NK-92 (cell line): ENCODE results near the gene CIAO2B.

Experiments used
- DNase-seq: peaks from one replicate; lab custom pipeline; 2025; ENCODE audit not compliant: unreplicated experiment; lab: John Stamatoyannopoulos, UW

Gene CIAO2B

DNA sequence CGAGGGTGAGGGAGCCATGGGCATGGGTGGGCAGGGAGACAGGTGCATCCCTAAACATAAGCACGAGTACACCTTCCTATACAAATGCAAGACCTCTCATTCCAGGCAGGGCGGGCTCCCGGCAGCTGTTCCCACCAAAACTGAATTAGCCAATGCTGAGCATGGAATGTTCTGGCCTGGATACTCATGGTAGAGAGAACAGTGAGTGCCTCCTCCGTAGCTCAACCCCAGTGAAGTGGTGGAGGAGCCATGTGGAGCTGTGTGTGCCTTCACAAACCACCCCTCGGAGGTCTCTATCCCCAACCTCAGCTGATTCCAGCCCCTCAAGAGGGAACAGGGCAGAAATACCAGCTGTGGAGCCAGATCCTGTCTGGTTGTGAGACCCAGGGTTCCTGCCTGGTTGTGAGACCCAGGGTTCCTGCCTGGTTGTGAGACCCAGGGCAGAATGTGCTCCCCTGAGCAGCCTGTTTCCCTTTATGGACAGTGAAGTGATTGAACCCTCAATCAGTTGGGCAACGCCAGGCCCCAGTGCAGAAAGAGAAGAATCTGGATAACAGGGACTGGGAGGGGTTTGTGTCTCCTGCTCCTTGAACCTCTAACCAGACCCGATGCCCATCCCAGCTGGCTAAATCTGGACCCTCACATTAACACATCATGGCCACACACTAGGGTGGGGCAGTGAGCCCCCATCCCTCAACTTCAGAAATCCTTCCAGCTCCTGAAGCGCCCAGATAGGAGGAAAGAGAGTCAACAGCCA, 13.1 kb downstream of the CIAO2B start:
- DNase-seq: no peak

GRCh38 chr16:66920299-66920590, 14.0 kb downstream of the CIAO2B start:
- DNase-seq: no peak

GRCh38 chr16:66919569-66920298, 14.5 kb downstream of the CIAO2B start:
- no peak for DNase-seq

GRCh38 chr16:66918803-66919568, 15.2 kb downstream of the CIAO2B start, which contains the start of gene CDH16:
CDH16 (minus strand) TSS chr16:66918885; CDS start chr16:66918065, 820 bp downstream.
- no peak for DNase-seq

DNA sequence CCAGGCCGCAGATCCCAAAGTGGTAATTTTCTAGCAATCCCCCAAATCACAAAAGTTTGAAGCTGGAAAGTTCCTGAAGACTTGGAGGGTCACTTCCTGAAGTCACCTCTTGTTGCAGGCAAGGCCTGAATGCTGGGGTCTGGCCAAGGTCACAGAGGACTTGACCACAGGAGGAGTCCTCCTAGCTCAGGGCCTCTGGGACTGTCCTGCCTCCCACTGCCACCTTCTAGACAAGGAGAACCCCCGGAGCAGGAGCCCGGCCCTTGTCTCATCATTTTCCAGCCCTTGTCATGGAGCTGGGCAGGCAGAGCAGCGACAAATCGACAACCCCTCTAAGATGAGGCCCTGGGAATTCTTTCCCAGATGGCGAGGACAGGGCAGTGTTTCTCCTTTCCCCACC, 15.8 kb downstream of the CIAO2B start:
- no peak for DNase-seq

GRCh38 chr16:66917741-66918140, 16.5 kb downstream of the CIAO2B start:
- DNase-seq: no peak

GRCh38 chr16:66916518-66916917, 17.7 kb downstream of the CIAO2B start:
- DNase-seq: no peak

DNA sequence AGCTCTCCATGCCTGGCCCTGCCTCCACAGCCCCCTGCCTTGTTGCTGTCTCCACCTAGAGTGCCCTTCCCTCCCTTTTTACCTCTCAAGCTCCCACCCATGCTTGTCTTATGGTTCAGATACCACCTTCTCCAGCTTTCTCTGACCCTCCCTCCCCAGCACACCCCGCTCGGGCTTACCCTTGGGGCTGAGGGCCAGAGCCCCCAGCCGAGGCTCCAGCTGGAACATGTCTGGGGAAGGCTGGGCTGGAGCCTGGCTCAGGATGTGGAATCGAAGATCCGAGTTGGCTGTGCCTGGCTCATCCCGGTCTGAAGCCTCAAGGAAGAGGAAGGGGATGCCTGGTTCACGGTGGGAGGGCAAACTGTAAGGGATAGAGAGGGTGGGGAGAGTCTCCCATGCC, 19.2 kb downstream of the CIAO2B start:
- DNase-seq: no peak

- DNase-seq: no peak
Observed at GRCh38 chr16:66914541-66914940, 19.7 kb downstream of the CIAO2B start.

DNA sequence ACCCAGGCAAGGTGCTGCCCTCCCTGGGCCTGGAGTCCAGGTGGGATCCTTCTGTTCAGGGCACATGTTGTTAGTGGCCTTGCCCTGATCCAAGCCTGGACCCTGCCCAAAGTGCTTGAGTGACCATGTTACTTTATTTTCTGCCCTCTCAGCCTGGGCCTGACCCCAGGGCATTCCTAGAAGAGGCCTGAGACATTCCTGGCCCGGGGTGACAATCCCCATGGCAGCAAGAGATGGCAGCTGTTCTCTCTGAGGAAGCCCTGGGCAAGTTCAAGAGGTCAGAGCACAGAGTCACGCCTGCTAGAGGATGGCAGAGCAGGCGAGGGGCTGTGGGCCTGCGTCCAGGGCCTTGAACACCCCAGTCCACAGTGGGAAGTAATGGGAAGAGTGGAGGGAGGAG, 20.5 kb downstream of the CIAO2B start:
- no peak for DNase-seq

DNA sequence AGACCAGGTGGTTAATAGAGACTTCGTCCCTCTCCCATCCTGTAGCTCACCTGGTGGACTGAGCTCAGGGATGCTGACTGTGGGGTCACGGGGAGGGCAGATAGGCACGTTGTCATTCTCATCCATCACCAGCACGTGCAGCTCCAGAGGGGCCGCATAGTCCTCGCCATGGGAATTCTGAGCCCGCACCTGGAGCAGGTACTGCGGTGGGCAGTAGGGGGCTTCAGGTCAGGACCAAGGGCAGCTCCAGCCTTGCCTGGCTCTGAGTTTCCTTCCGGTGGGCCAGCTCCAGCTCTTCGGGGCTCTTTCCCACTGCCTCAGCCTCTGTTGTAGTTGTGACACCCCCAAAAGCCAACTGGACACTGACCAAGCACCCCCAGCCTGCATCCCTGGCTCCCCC, 21.1 kb downstream of the CIAO2B start:
- no peak for DNase-seq

- no peak for DNase-seq
Observed at GRCh38 chr16:66911801-66912200, 22.4 kb downstream of the CIAO2B start.

- DNase-seq: no peak
Observed at GRCh38 chr16:66911112-66911511, 23.1 kb downstream of the CIAO2B start.

DNA sequence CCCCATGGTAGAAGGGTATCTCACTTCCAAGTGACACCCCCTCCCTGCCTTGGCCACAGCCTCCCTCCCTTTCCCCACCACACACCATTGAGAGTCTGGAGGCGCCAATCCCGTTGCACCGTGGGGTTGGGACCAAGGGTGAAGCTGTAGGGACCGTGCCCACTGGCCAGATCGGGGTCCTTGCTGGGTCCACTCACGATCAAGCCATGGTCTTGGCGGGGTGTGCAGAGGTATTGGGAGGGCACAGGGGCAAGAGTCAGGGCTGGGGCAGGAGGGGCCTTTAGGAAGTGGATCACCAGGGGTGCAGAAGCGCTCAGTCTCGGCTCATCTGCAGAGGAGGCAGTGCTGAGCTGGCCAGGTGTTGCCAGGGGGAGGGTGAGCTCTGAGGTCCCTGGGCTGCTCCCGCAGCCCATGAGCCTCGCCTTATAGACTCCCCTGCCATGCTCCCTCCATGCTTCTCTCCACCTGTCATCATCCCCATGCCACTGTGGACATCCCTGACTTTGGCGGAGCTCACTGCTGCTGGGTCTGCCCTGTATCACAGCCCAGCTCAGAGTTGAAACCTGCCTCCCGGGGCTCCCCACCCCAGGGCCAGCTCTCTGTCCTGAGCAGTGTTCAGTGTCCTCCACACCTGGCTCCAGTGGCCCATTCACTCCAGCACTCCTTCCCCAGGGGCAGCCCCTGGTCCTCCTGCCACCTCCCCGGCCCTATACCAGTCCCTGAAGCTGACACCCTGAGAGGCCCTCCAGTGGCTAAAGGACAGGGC, 23.8 kb downstream of the CIAO2B start:
- DNase-seq: no peak

GRCh38 chr16:66908762-66909559, 25.2 kb downstream of the CIAO2B start:
- no peak for DNase-seq

DNA sequence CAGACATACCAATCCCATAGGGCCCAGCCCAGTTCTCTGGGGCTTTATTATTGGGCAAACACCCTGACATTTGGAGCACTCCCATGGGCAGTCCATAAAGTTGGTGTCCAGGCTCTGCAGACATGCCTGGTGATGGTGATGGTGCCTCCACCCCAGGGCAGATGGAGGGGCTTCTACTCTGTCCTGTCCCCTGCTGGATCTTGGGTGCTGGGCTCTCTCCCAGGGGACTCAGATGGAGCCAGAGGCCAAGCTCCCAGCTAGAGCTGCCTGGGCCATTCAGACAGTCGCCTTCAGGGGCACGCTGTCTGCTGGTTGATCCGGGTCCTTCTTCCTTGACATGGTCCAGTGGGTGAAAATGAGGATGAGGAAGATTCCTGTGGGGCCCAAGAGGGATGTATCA, 26.1 kb downstream of the CIAO2B start:
- no peak for DNase-seq

GRCh38 chr16:66906916-66907836, 27.0 kb downstream of the CIAO2B start:
- no peak for DNase-seq

DNA sequence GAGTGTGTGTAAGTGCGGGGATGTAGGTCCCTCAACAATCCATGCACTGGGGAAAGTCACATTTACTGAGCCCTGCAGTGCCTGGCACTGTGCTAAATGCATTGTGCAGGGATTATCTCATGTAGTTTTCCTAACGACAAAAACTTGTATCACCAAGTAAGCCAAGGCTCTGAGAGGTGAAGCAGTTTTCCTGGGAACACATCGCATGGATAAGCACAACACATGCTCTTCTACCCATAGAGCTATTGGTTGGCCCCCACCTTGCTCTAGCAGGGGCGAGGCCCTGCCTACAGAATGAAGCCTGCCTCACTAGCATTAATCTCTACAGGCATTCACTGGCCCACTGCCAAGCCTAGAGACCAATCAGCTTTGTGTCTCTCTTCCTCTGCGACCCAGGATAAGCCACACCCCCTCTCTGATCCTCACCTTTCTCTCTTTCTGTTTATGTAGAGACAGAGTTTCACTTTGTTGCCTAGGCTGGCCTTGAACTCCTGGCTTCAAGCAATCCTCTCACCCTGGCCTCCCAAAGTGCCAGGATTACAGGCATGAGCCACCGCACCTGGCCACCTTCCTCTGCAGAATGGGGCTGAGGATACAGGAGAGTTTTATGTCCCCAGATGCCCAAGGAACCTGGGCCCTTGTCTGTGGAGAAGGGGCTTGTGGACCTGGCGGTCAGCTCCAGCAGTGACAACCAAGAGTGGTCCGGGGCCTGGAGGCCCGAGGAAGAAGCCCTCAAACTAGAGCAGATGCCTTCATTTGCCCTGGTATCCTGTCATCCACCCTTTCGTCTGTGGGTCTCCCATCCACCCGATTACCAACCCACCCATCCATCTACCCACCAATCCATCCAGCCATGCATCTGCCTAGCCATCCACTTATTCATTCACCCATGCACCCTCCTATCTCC, 28.3 kb downstream of the CIAO2B start:
- no peak for DNase-seq
